SK-N-SH treated with all-trans-retinoic acid at 6 μM for 48 hours (cell line): Measurements from ENCODE around the gene LSR.

Experiments
- ATAC-seq: fragments of 200-7000 bp; cut with Tn5 transposase; 3 replicates; pipeline ENCODE4 v1.9.1; 2020; ENCODE audit warnings: mild to moderate bottlenecking, moderate library complexity
- ARNTL ChIP-seq: fragments of 450-650 bp; formaldehyde crosslinking; IDR thresholded peaks from 2 replicates; pipeline ENCODE4 v1.5.0; 2020; ENCODE audit warnings: low read depth, mild to moderate bottlenecking, moderate library complexity, borderline replicate concordance
- BACH2 ChIP-seq: fragments of 250-450 bp; sonication (Bioruptor Pico); IDR thresholded peaks from 2 replicates; pipeline ENCODE4 v1.9.0; 2021; ENCODE audit warnings: mild to moderate bottlenecking, borderline replicate concordance
- CSDC2 ChIP-seq: fragments of 250-450 bp; sonication (Bioruptor Pico); IDR thresholded peaks from 2 replicates; pipeline ENCODE4 v1.5.0; 2020; ENCODE audit warnings: mild to moderate bottlenecking, moderate library complexity
- ESRRG ChIP-seq: fragments of 250-450 bp; sonication (Bioruptor Pico); IDR thresholded peaks from 2 replicates; pipeline ENCODE4 v1.6.1; 2021; ENCODE audit warnings: mild to moderate bottlenecking
- GLIS3 ChIP-seq: fragments of 250-450 bp; sonication (Bioruptor Pico); IDR thresholded peaks from 2 replicates; pipeline ENCODE4 v1.5.0; 2020; ENCODE audit warnings: mild to moderate bottlenecking, moderate library complexity
- ISL1 ChIP-seq: fragments of 250-450 bp; sonication (Bioruptor Pico); IDR thresholded peaks from 2 replicates; pipeline ENCODE4 v2.1.2; 2022; ENCODE audit warnings: mild to moderate bottlenecking, moderate library complexity
- OSR1 ChIP-seq: fragments of 250-450 bp; sonication (Bioruptor Pico); IDR thresholded peaks from 2 replicates; pipeline ENCODE4 v1.8.0; 2022; ENCODE audit warnings: moderate library complexity, mild to moderate bottlenecking, inconsistent platforms
- PPARA ChIP-seq: fragments of 250-450 bp; sonication (Bioruptor Pico); IDR thresholded peaks from 2 replicates; pipeline ENCODE4 v1.5.0; 2020; ENCODE audit warnings: mild to moderate bottlenecking, borderline replicate concordance
- SNAI2 ChIP-seq: fragments of 250-450 bp; sonication (Bioruptor Pico); IDR thresholded peaks from 2 replicates; pipeline ENCODE4 v1.5.0; 2020; ENCODE audit warnings: mild to moderate bottlenecking, moderate library complexity
- TCF4 ChIP-seq: fragments of 250-450 bp; sonication (Bioruptor Pico); IDR thresholded peaks from 2 replicates; pipeline ENCODE4 v1.8.0; 2021; ENCODE audit warnings: mild to moderate bottlenecking, moderate library complexity, borderline replicate concordance
- ZC3H10 ChIP-seq: fragments of 250-450 bp; sonication (Bioruptor Pico); IDR thresholded peaks from 2 replicates; pipeline ENCODE4 v1.5.1; 2021; ENCODE audit warnings: mild to moderate bottlenecking, moderate library complexity
- ZFP3 ChIP-seq: fragments of 250-450 bp; sonication (Bioruptor Pico); IDR thresholded peaks from 2 replicates; pipeline ENCODE4 v1.5.0; 2020; ENCODE audit warnings: mild to moderate bottlenecking, moderate library complexity
- ZNF565 ChIP-seq: fragments of 450-650 bp; formaldehyde crosslinking; conservative IDR thresholded peaks from 2 replicates; pipeline ENCODE4 v1.5.0; 2020; ENCODE audit warnings: low read depth, mild to moderate bottlenecking, moderate library complexity
- ZNF70 ChIP-seq: fragments of 450-650 bp; formaldehyde crosslinking; IDR thresholded peaks from 2 replicates; pipeline ENCODE4 v1.5.0; 2020; ENCODE audit warnings: mild to moderate bottlenecking, moderate library complexity
- ZNF8 ChIP-seq: fragments of 450-650 bp; formaldehyde crosslinking; IDR thresholded peaks from 2 replicates; pipeline ENCODE4 v1.5.0; 2020; ENCODE audit warnings: mild to moderate bottlenecking, moderate library complexity
- TF ChIP-seq, protein P1 (sequence below): fragments of 250-450 bp; sonication (Bioruptor Pico); IDR thresholded peaks from 2 replicates; pipeline ENCODE4 v1.5.0; 2020; ENCODE audit warnings: mild to moderate bottlenecking, moderate library complexity
- TF ChIP-seq, protein P2 (sequence below): fragments of 250-450 bp; sonication (Bioruptor Pico); IDR thresholded peaks from 2 replicates; pipeline ENCODE4 v1.5.1; 2021; ENCODE audit warnings: mild to moderate bottlenecking, moderate library complexity
- TF ChIP-seq, protein P3 (sequence below): fragments of 250-450 bp; sonication (Bioruptor Pico); IDR thresholded peaks from 2 replicates; pipeline ENCODE4 v1.8.0; 2020; ENCODE audit warnings: mild to moderate bottlenecking, moderate library complexity, borderline replicate concordance
- TF ChIP-seq, protein P4 (sequence below): fragments of 250-450 bp; sonication (Bioruptor Pico); IDR thresholded peaks from 2 replicates; pipeline ENCODE4 v1.8.0; 2021; ENCODE audit warnings: low read depth, mild to moderate bottlenecking, moderate library complexity, borderline replicate concordance
- TF ChIP-seq, protein P5 (sequence below): fragments of 250-450 bp; sonication (Bioruptor Pico); IDR thresholded peaks from 2 replicates; pipeline ENCODE4 v1.5.1; 2020; ENCODE audit warnings: low read depth, mild to moderate bottlenecking, moderate library complexity

Gene LSR

DNA sequence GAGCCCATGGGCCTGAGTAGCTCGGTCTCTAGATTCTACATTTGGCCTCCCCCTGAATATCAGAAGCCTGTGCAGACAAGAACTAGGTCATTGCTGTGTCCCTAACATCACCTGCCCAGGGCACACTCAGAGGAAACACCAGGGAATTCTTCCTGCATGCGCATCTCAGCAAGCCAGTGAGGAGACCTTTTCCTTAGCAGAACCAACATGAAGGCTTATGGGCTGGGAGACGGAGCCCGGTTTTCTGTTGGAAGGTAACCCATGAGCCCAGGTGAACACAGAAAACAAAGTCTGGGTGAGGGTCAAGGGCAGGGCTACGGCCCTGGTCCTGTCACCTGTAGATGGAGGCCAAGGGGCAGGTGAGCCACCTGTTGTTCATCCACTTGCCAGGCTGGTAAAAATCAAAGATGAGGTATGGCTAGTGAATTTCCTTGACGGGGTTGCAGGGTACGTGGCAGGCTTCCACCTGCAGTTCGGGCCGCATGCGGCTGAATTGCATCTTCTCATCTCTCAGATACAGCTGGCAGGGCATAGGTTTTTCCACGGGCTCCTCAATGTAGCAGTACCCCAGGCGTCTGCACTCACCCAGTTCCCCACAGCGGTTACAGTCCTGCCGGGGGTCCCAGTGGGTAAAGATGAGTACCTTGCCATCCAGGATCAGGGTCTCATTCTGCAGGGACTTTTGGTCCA is 16.7 kb upstream of the LSR start:
- TF ChIP-seq, protein P1, sequence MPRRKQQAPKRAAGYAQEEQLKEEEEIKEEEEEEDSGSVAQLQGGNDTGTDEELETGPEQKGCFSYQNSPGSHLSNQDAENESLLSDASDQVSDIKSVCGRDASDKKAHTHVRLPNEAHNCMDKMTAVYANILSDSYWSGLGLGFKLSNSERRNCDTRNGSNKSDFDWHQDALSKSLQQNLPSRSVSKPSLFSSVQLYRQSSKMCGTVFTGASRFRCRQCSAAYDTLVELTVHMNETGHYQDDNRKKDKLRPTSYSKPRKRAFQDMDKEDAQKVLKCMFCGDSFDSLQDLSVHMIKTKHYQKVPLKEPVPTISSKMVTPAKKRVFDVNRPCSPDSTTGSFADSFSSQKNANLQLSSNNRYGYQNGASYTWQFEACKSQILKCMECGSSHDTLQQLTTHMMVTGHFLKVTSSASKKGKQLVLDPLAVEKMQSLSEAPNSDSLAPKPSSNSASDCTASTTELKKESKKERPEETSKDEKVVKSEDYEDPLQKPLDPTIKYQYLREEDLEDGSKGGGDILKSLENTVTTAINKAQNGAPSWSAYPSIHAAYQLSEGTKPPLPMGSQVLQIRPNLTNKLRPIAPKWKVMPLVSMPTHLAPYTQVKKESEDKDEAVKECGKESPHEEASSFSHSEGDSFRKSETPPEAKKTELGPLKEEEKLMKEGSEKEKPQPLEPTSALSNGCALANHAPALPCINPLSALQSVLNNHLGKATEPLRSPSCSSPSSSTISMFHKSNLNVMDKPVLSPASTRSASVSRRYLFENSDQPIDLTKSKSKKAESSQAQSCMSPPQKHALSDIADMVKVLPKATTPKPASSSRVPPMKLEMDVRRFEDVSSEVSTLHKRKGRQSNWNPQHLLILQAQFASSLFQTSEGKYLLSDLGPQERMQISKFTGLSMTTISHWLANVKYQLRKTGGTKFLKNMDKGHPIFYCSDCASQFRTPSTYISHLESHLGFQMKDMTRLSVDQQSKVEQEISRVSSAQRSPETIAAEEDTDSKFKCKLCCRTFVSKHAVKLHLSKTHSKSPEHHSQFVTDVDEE (CRISPR knock-in tag) = no peak
- TF ChIP-seq PPARA (CRISPR knock-in tag) (no peak), ZNF8 (no peak), ARNTL (CRISPR knock-in tag) (no peak), ESRRG (CRISPR knock-in tag) (no peak), CSDC2 (CRISPR knock-in tag) (no peak), ZFP3 (CRISPR knock-in tag) (no peak), ZC3H10 (CRISPR knock-in tag) (no peak), OSR1 (CRISPR knock-in tag) (no peak), GLIS3 (CRISPR knock-in tag) (no peak), SNAI2 (CRISPR knock-in tag) (no peak), BACH2 (no peak), TCF4 (CRISPR knock-in tag) (no peak)
- TF ChIP-seq, protein P2, sequence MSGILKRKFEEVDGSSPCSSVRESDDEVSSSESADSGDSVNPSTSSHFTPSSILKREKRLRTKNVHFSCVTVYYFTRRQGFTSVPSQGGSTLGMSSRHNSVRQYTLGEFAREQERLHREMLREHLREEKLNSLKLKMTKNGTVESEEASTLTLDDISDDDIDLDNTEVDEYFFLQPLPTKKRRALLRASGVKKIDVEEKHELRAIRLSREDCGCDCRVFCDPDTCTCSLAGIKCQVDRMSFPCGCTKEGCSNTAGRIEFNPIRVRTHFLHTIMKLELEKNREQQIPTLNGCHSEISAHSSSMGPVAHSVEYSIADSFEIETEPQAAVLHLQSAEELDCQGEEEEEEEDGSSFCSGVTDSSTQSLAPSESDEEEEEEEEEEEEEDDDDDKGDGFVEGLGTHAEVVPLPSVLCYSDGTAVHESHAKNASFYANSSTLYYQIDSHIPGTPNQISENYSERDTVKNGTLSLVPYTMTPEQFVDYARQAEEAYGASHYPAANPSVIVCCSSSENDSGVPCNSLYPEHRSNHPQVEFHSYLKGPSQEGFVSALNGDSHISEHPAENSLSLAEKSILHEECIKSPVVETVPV (CRISPR knock-in tag) = no peak
- TF ChIP-seq, protein P3, sequence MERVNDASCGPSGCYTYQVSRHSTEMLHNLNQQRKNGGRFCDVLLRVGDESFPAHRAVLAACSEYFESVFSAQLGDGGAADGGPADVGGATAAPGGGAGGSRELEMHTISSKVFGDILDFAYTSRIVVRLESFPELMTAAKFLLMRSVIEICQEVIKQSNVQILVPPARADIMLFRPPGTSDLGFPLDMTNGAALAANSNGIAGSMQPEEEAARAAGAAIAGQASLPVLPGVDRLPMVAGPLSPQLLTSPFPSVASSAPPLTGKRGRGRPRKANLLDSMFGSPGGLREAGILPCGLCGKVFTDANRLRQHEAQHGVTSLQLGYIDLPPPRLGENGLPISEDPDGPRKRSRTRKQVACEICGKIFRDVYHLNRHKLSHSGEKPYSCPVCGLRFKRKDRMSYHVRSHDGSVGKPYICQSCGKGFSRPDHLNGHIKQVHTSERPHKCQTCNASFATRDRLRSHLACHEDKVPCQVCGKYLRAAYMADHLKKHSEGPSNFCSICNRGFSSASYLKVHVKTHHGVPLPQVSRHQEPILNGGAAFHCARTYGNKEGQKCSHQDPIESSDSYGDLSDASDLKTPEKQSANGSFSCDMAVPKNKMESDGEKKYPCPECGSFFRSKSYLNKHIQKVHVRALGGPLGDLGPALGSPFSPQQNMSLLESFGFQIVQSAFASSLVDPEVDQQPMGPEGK (CRISPR knock-in tag) = no peak
- TF ChIP-seq, protein P4, sequence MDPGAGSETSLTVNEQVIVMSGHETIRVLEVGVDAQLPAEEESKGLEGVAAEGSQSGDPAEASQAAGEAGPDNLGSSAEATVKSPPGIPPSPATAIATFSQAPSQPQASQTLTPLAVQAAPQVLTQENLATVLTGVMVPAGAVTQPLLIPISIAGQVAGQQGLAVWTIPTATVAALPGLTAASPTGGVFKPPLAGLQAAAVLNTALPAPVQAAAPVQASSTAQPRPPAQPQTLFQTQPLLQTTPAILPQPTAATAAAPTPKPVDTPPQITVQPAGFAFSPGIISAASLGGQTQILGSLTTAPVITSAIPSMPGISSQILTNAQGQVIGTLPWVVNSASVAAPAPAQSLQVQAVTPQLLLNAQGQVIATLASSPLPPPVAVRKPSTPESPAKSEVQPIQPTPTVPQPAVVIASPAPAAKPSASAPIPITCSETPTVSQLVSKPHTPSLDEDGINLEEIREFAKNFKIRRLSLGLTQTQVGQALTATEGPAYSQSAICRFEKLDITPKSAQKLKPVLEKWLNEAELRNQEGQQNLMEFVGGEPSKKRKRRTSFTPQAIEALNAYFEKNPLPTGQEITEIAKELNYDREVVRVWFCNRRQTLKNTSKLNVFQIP (CRISPR knock-in tag) = no peak
- TF ChIP-seq, protein P5, sequence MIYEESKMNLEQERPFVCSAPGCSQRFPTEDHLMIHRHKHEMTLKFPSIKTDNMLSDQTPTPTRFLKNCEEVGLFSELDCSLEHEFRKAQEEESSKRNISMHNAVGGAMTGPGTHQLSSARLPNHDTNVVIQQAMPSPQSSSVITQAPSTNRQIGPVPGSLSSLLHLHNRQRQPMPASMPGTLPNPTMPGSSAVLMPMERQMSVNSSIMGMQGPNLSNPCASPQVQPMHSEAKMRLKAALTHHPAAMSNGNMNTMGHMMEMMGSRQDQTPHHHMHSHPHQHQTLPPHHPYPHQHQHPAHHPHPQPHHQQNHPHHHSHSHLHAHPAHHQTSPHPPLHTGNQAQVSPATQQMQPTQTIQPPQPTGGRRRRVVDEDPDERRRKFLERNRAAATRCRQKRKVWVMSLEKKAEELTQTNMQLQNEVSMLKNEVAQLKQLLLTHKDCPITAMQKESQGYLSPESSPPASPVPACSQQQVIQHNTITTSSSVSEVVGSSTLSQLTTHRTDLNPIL (CRISPR knock-in tag) = no peak
- ATAC-seq = no peak

DNA sequence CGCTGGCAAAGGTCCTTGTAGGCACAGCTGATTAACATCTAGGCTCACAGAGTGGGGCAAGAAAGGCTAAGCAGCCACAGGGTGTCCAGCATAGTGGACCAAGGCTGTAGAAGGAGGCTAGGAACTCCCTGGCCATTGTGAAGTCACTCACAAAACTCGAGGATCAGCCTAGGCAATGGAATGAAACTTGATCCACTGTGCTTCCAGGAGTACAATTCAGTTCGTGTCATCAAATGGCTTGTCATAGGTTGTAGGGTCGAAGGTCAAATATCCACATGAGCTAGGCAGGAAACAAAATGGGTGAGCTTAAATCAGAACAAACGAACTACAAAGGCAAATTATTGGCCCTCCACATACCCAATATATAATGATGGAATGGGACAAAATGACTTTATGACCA is 15.9 kb upstream of the LSR start:
- ATAC-seq = no peak
- TF ChIP-seq ZNF565 (CRISPR knock-in tag) (no peak), BACH2 (no peak), ZNF70 (no peak), ZFP3 (CRISPR knock-in tag) (no peak), ISL1 (CRISPR knock-in tag) (no peak)
- TF ChIP-seq, protein P3 (CRISPR knock-in tag) = no peak
- TF ChIP-seq, protein P2 (CRISPR knock-in tag) = no peak
- TF ChIP-seq, protein P1 (CRISPR knock-in tag) = no peak
- TF ChIP-seq, protein P4 (CRISPR knock-in tag) = no peak
